MCF 10A (cell line): ENCODE results near the gene ARL5A. TPM values are rescaled to one million over a fixed set of nuclear protein-coding genes. Genes with fewer than 3 reads are reported as not detected.

Experiments
- BruUV-seq: library from RNA; stranded (reverse); fragments of 400-500 nt; replicated peaks from 2 replicates; lab custom pipeline; 2021; lab: Mats Ljungman, UMichigan
- CTCF ChIA-PET: fragments of 300-600 bp; sonication (Branson Sonifier 250); formaldehyde crosslinking; extraction: SDS; loops from one replicate; lab custom pipeline; 2021; ENCODE audit warnings: antibody characterized with exemption, inconsistent platforms; lab: Yijun Ruan, JAX
- POLR2A ChIA-PET: fragments of 300-600, 350-650 bp; sonication (Branson Sonifier 250); formaldehyde crosslinking; extraction: SDS; loops from one replicate; lab custom pipeline; 2020; ENCODE audit warnings: antibody characterized with exemption, inconsistent platforms; lab: Yijun Ruan, JAX
- DNase-seq: peaks from one replicate; pipeline ENCODE4 v3.0.0-alpha.2; 2018; ENCODE audit not compliant: unreplicated experiment
- H3K27ac Mint-ChIP-seq: one replicate; pipeline ENCODE4 v1.8.0; 2022; ENCODE audit warnings: mild to moderate bottlenecking, low read depth, mixed read lengths; ENCODE audit not compliant: unreplicated experiment
- H3K27me3 Mint-ChIP-seq: one replicate; pipeline ENCODE4 v1.8.0; 2022; ENCODE audit warnings: mixed read lengths; ENCODE audit not compliant: insufficient read depth, unreplicated experiment
- H3K36me3 Mint-ChIP-seq: one replicate; pipeline ENCODE4 v1.8.0; 2022; ENCODE audit warnings: mild to moderate bottlenecking, moderate library complexity, mixed read lengths; ENCODE audit not compliant: insufficient read depth, unreplicated experiment
- H3K4me1 Mint-ChIP-seq: one replicate; pipeline ENCODE4 v1.8.0; 2022; ENCODE audit warnings: mixed read lengths; ENCODE audit not compliant: insufficient read depth, unreplicated experiment
- H3K4me3 Mint-ChIP-seq: one replicate; pipeline ENCODE4 v1.8.0; 2022; ENCODE audit warnings: mild to moderate bottlenecking, moderate library complexity, mixed read lengths; ENCODE audit not compliant: unreplicated experiment
- H3K9me3 Mint-ChIP-seq: one replicate; pipeline ENCODE4 v1.8.0; 2022; ENCODE audit warnings: mixed read lengths; ENCODE audit not compliant: unreplicated experiment
- intact Hi-C: fragments of 100-400 bp; cut with micrococcal nuclease; formaldehyde crosslinking; loops from 2 replicates; pipeline ENCODE4 v1.14.1; 2022
- total RNA-seq: library from RNA; stranded (reverse); gene quantifications from 2 replicates; pipeline ENCODE4 v1.2.3, GENCODE V29; 2022
- TF ChIP-seq, protein P1 (sequence below): fragments of 200-600 bp; IDR thresholded peaks from one replicate; pipeline ENCODE4 v1.8.0; 2022; ENCODE audit warnings: antibody characterized with exemption, mild to moderate bottlenecking; ENCODE audit not compliant: unreplicated experiment

ARL5A gene
- total RNA-seq, 1 experiment from 2014 or later: 34.8 TPM

DNA sequence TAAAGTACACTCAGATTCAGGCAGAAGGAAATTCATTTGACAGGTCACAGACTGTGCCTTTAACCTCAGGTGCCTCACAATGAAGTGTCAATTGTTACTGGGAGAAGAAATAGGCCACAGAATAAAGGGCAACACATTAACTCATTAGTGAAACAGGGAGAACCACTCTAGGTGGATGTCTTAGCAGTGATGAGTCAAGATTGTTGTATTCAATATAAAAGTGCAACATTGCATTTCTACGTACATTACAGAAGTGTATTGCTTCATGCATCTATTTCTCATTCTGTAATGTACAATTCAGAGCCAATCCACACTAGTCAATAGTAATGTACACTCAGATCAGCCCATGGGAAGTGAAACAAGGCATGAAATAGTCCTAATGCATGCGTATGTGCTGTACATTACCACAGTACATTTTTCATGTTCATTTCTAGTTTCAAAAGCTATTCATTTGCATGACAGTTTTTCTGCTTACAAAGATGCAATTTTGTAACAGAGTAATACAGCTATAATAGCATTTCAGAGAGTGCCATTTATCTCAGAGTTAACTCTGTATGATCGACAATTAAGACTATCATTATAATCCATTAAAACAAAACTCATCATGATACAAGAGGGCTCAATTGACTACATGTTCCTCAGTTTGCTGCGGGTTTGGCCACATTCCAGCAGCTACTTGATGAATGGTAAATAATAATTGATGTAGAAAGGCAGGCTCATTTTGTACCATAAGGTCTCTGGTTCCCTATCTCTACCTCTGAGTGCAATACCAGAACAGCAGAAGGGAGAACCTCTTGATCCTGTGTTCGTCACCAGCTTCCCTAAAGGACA, 12.2 kb upstream of the ARL5A start:
- Mint-ChIP-seq H3K4me1 (no peaks in the 10 kb centered on the region), H3K4me3 (no peak overlapping the region), H3K9me3 (no peaks in the 10 kb centered on the region), H3K27ac (no peak overlapping the region), H3K36me3 (no peaks in the 10 kb centered on the region), H3K27me3 (no peaks in the 10 kb centered on the region)
- BruUV-seq: no TSS peak
- DNase-seq: no peak
- intact Hi-C loops: no loop called here
- TF ChIP-seq, protein P1, sequence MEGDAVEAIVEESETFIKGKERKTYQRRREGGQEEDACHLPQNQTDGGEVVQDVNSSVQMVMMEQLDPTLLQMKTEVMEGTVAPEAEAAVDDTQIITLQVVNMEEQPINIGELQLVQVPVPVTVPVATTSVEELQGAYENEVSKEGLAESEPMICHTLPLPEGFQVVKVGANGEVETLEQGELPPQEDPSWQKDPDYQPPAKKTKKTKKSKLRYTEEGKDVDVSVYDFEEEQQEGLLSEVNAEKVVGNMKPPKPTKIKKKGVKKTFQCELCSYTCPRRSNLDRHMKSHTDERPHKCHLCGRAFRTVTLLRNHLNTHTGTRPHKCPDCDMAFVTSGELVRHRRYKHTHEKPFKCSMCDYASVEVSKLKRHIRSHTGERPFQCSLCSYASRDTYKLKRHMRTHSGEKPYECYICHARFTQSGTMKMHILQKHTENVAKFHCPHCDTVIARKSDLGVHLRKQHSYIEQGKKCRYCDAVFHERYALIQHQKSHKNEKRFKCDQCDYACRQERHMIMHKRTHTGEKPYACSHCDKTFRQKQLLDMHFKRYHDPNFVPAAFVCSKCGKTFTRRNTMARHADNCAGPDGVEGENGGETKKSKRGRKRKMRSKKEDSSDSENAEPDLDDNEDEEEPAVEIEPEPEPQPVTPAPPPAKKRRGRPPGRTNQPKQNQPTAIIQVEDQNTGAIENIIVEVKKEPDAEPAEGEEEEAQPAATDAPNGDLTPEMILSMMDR: no peak
- ChIA-PET POLR2A (interaction anchor here (0.8 to 2.6 kb wide), 3 partner anchors 10 to 16 kb away, joined by 3 to 10 read pairs (median 4); partner anchors contain the start of gene ARL5A), CTCF (interaction anchor here (0.6 to 1.3 kb wide), 6 partner anchors 10 to 409 kb away, joined by 3 to 4 read pairs (median 4); no protein-coding TSS in a partner anchor)

DNA sequence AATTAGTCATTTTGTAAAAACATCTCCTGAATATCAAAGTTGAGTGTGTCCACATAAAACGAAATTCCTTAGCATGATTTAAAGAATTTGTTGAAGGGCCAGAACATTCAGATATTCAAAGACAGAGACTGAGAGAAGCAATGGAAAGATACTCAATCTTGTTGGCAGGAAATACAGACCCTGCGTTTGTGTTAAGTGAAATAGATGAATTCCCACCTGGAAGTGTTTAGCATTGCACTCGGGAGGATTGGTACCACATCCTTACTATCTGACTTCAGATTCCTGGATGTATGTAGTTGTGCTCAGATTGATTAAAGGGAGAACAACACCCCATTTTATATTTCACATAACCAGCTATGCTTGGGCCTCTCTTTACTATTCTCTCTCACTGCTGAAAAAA, 9.7 kb upstream of the ARL5A start:
- no peak overlapping the region for H3K4me3 Mint-ChIP-seq
- no peaks in the 10 kb centered on the region for H3K27me3 Mint-ChIP-seq
- no peaks in the 10 kb centered on the region for H3K4me1 Mint-ChIP-seq
- no peak overlapping the region for H3K27ac Mint-ChIP-seq
- CTCF ChIA-PET: no interaction called here
- H3K36me3 Mint-ChIP-seq: no peaks in the 10 kb centered on the region
- TF ChIP-seq, protein P1: no peak
- no TSS peak for BruUV-seq
- no peak for DNase-seq
- POLR2A ChIA-PET: interaction anchor here (3.0 kb wide), 1 partner anchor 10 kb away, joined by 20 read pairs; the partner anchor contains the start of gene ARL5A
- intact Hi-C loops: no loop called here
- H3K9me3 Mint-ChIP-seq: no peaks in the 10 kb centered on the region

DNA sequence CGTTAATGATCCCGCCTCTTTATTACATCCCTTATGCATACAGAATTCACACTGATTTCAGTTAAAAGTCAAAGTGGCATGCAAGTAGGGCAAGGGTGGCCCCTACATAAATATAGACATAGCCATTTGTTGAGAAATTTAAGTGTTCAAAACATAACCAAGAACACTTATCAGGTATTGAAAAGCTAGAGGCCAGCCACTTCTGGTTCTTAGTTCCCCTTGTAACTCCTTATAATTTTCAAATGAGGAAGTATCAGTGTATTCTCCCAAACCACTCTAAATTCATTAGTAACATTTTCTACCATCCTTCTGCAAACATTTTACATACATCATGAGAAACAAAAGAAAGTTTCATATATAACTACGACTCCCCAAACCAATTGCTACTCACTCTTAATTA, 5.8 kb upstream of the ARL5A start:
- no peak for DNase-seq
- no peaks in the 10 kb centered on the region for H3K4me1 Mint-ChIP-seq
- ChIA-PET CTCF (no interaction called here), POLR2A (interaction anchor here (1.4 kb wide), 1 partner anchor 53 kb away, joined by 3 read pairs; no protein-coding TSS in a partner anchor)
- no peaks in the 10 kb centered on the region for H3K36me3 Mint-ChIP-seq
- no peak overlapping the region for H3K27ac Mint-ChIP-seq
- intact Hi-C loops: no loop called here
- H3K9me3 Mint-ChIP-seq: peaks cover 5% of the 10 kb centered on the region
- no TSS peak for BruUV-seq
- H3K27me3 Mint-ChIP-seq: no peaks in the 10 kb centered on the region
- TF ChIP-seq, protein P1: no peak
- H3K4me3 Mint-ChIP-seq: no peak overlapping the region

DNA sequence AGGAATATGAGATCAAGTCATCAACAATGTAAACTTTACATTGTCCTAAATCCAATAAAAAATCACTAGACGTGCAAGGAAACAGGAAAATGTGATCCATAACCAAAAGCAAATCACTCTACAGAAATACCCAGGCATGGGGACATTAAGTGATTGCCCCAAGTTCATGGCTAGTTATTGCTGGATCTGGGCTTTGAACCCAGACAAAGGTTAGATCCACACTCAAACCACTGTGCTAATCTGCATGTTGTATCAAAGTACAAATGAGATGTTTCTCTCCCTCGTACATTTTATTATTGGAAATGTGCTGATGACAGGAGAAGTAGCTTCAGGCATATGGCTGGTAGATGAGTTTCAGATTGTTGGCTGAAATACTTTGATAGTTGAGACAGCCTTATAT, 2.7 kb upstream of the ARL5A start:
- CTCF ChIA-PET: interaction anchor here (0.6 kb wide), 1 partner anchor 270 kb away, joined by 4 read pairs; no protein-coding TSS in a partner anchor
- no TSS peak for BruUV-seq
- POLR2A ChIA-PET: interaction anchor here (0.8 to 1.5 kb wide), 3 partner anchors 10 to 92 kb away, joined by 3 to 4 read pairs (median 3); no protein-coding TSS in a partner anchor

More for the DNA sequence above, 2.7 kb upstream of the ARL5A start:
- Mint-ChIP-seq H3K27me3 (no peaks in the 10 kb centered on the region), H3K4me3 (no peak overlapping the region), H3K27ac (no peak overlapping the region), H3K9me3 (peaks cover 5% of the 10 kb centered on the region), H3K36me3 (no peaks in the 10 kb centered on the region), H3K4me1 (no peaks in the 10 kb centered on the region)
- TF ChIP-seq, protein P1: no peak
- intact Hi-C loops: no loop called here
- no peak for DNase-seq
